Measurements from ENCODE around the gene RARA. TPM values are rescaled to one million over a fixed set of nuclear protein-coding genes. Genes with fewer than 3 reads are reported as not detected.
"Not testable (repeated sequence)": the region's sequence is repeated elsewhere in the genome, so short reads cannot be mapped to it uniquely, and the experiment has no call there.

The RARA gene
- total and polyA plus RNA-seq, 2 of the 4 experiments (the other 2 are of a cell fraction) = 9.0 to 12.7 TPM

DNA sequence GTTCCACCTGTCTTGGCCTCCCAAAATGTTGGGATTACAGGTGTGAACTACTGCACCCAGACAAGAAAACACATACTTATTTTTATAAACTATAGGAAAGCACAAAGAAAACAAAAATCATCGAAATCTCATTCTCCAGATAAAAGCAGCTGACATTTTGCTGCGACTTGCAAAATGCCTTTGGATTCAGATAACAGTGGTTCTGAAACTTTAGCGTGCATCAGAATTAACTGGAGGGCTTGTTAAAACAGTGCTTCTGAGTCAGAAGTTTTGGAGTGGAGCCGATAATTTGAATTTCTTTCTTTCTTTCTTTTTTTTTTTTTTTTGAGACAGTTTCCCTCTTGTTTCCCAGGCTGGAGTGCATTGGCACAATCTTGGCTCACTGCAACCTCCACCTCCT, 73.3 kb downstream of the RARA start:
- H3K56ac ChIP-seq (ENCODE audit: extremely low read depth, insufficient read depth, low read length) = no peak overlapping the region
- H4K5ac ChIP-seq (ENCODE audit: low read depth, low read length) = no peak overlapping the region
- H3K14ac ChIP-seq (replicated peaks; ENCODE audit: low read depth, low read length) = no peak overlapping the region
- no peak overlapping the region for H2BK120ac ChIP-seq (ENCODE audit: low read depth, low read length)
- dilution Hi-C loops (cut with HindIII; ENCODE audit: low sequenced_read_pairs, unreplicated experiment) = no loop called here
- no peak for ATAC-seq (ENCODE audit: low read depth)
- H3K36me3 ChIP-seq (ENCODE audit: control insufficient read depth, insufficient read depth, low read length) = no peaks in the 10 kb centered on the region
- H3K23ac ChIP-seq (ENCODE audit: low read depth, low read length) = no peak overlapping the region
- no peaks in the 10 kb centered on the region for H3K27me3 ChIP-seq (ENCODE audit: control insufficient read depth, insufficient read depth, low read length)
- CTCF ChIA-PET = interaction anchor here (0.6 kb wide), 1 partner anchor 17 kb away, joined by 3 read pairs; no protein-coding TSS in a partner anchor
- H3K4ac ChIP-seq (ENCODE audit: low read depth, low read length) = no peak overlapping the region
- no peak overlapping the region for H3K4me3 ChIP-seq (ENCODE audit: insufficient read depth, low read depth, low read length)
- no peak overlapping the region for H4K91ac ChIP-seq (ENCODE audit: insufficient read depth, low read depth, low read length)
- intact Hi-C loops (cut with micrococcal nuclease) = no loop called here
- no peak overlapping the region for H2AFZ ChIP-seq (replicated peaks; ENCODE audit: low read length, poor library complexity)
- no peaks in the 10 kb centered on the region for H3K79me1 ChIP-seq (ENCODE audit: low read depth in 1 of 2, low read length in 2 of 2)
- H3K27ac ChIP-seq (ENCODE audit: insufficient read depth, low read length) = no peak overlapping the region
- H3K18ac ChIP-seq (ENCODE audit: low read depth, low read length) = no peak overlapping the region
- H3K4me1 ChIP-seq (ENCODE audit: control insufficient read depth, insufficient read depth, low read length) = no peaks in the 10 kb centered on the region
- no peak overlapping the region for H3K9ac ChIP-seq (ENCODE audit: low read depth, low read length)
- in situ Hi-C loops (cut with MboI; ENCODE audit: low sequenced_read_pairs) = no loop called here
- no peak overlapping the region for H2BK20ac ChIP-seq (ENCODE audit: low read depth, low read length)
- no peak overlapping the region for H2BK5ac ChIP-seq (ENCODE audit: low read depth, low read length, poor library complexity, severe bottlenecking)
- no peak overlapping the region for H2AK9ac ChIP-seq (replicated peaks; ENCODE audit: low read depth, low read length, poor library complexity)
- H3K4me2 ChIP-seq (ENCODE audit: low read depth, low read length) = no peak overlapping the region
- BruUV-seq (replicated peaks) = no TSS peak
- no CpG with 5 or more reads among the region's 4 CpGs for WGBS, 2 experiments (ENCODE audit: extremely low coverage in 2 of 2, insufficient read length in 1 of 2)
- TF ChIP-seq CHD1 (IDR thresholded peaks at IDR 0.05; ENCODE audit: low read depth, low read length) (no peak), FOS (IDR thresholded peaks at IDR 0.05; ENCODE audit: low read depth, low read length) (no peak), RFX5 (IDR thresholded peaks at IDR 0.05; ENCODE audit: low read depth, low read length) (no peak), CEBPB (IDR thresholded peaks at IDR 0.05; ENCODE audit: low read depth, low read length) (no peak)
- H2AK5ac ChIP-seq (ENCODE audit: low read depth, low read length) = no peak overlapping the region
- no peak for DNase-seq
- no peaks in the 10 kb centered on the region for H3K9me3 ChIP-seq (ENCODE audit: control insufficient read depth, insufficient read depth, low read length)
- POLR2A ChIA-PET (ENCODE audit: unreplicated experiment) = no interaction called here
- H4K8ac ChIP-seq (ENCODE audit: low read depth in 2 of 2, low read length in 2 of 2) = no peak overlapping the region
- H2BK15ac ChIP-seq (ENCODE audit: low read depth, low read length) = no peak overlapping the region
- no peaks in the 10 kb centered on the region for H4K20me1 ChIP-seq (ENCODE audit: insufficient read depth, low read length)
- H3K9me1 ChIP-seq (ENCODE audit: insufficient read depth, low read length) = no peaks in the 10 kb centered on the region

GRCh38 chr17:40386555-40386954, 77.6 kb downstream of the RARA start:
- BruUV-seq (replicated peaks); H3K18ac ChIP-seq (ENCODE audit: low read depth, low read length); H4K8ac ChIP-seq (ENCODE audit: low read depth in 2 of 2, low read length in 2 of 2); H2BK15ac ChIP-seq (ENCODE audit: low read depth, low read length); H3K79me1 ChIP-seq (ENCODE audit: low read depth in 1 of 2, low read length in 2 of 2); H4K5ac ChIP-seq (ENCODE audit: low read depth, low read length); intact Hi-C loops (cut with micrococcal nuclease); H3K23ac ChIP-seq (ENCODE audit: low read depth, low read length); H3K36me3 ChIP-seq (ENCODE audit: control insufficient read depth, insufficient read depth, low read length); H4K91ac ChIP-seq (ENCODE audit: insufficient read depth, low read depth, low read length); H3K56ac ChIP-seq (ENCODE audit: extremely low read depth, insufficient read depth, low read length); H3K9me1 ChIP-seq (ENCODE audit: insufficient read depth, low read length); H3K9me3 ChIP-seq (ENCODE audit: control insufficient read depth, insufficient read depth, low read length); H3K9ac ChIP-seq (ENCODE audit: low read depth, low read length); H2BK5ac ChIP-seq (ENCODE audit: low read depth, low read length, poor library complexity, severe bottlenecking); H2AK5ac ChIP-seq (ENCODE audit: low read depth, low read length); H3K4me1 ChIP-seq (ENCODE audit: control insufficient read depth, insufficient read depth, low read length); POLR2A ChIA-PET (ENCODE audit: unreplicated experiment); H2AK9ac ChIP-seq (replicated peaks; ENCODE audit: low read depth, low read length, poor library complexity); H4K20me1 ChIP-seq (ENCODE audit: insufficient read depth, low read length); H2BK120ac ChIP-seq (ENCODE audit: low read depth, low read length); dilution Hi-C loops (cut with HindIII; ENCODE audit: low sequenced_read_pairs, unreplicated experiment); H2AFZ ChIP-seq (replicated peaks; ENCODE audit: low read length, poor library complexity); in situ Hi-C loops (cut with MboI; ENCODE audit: low sequenced_read_pairs); H2BK20ac ChIP-seq (ENCODE audit: low read depth, low read length); H3K4me2 ChIP-seq (ENCODE audit: low read depth, low read length); DNase-seq; H3K4ac ChIP-seq (ENCODE audit: low read depth, low read length); H3K27ac ChIP-seq (ENCODE audit: insufficient read depth, low read length); CTCF ChIA-PET; H3K27me3 ChIP-seq (ENCODE audit: control insufficient read depth, insufficient read depth, low read length); ATAC-seq (ENCODE audit: low read depth); H3K14ac ChIP-seq (replicated peaks; ENCODE audit: low read depth, low read length); H3K4me3 ChIP-seq (ENCODE audit: insufficient read depth, low read depth, low read length): not testable (repeated sequence)
- WGBS, 2 experiments (ENCODE audit: extremely low coverage in 2 of 2, insufficient read length in 1 of 2) = no CpG with 5 or more reads among the region's 3 CpGs

Data from IMR-90 (cell line).